ENCODE results near the gene MORF4L2. TPM values are rescaled to one million over a fixed set of nuclear protein-coding genes. Genes with fewer than 3 reads are reported as not detected.

MORF4L2 gene
- total RNA-seq, 4 donors from 2014 or later: 171 to 235 (median 185) TPM

DNA sequence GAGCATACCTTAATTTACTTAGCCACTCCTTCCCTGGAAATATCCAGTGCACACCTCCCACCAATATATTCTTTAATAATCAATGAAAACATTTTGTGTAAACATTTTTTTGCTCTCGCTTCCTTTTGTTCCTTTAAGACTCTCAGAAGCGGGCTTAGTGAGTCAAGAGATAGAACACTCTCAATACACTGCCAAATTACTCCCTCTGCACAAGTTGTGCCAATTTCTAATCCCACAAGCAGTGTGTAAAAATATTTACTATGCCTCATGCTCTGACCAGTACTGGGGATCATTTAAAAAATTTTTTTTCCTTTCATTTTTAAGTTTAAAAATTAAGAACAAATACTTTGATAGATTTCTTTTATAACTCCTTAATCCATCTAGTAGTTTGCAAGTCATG, 5.1 kb downstream of the MORF4L2 start:
- intact Hi-C loops (cut with DNase I; ENCODE audit: low total_unique reads) (loop anchor here (10.0 kb wide), 1 partner anchor 133 kb away; no protein-coding TSS in a partner anchor), in situ Hi-C loops (cut with MboI; ENCODE audit: low pct_ligation_motif_present in 1 of 4, low pct_unique_long_range_greater_than_20kb in 1 of 4, low sequenced_read_pairs in 3 of 4) (loop anchor here in 1 of 4 donors (25.0 kb wide), 1 partner anchor 481 kb away; the partner anchor contains the start of genes FAM199X and SLC25A53)
- TF ChIP-seq, protein P1, sequence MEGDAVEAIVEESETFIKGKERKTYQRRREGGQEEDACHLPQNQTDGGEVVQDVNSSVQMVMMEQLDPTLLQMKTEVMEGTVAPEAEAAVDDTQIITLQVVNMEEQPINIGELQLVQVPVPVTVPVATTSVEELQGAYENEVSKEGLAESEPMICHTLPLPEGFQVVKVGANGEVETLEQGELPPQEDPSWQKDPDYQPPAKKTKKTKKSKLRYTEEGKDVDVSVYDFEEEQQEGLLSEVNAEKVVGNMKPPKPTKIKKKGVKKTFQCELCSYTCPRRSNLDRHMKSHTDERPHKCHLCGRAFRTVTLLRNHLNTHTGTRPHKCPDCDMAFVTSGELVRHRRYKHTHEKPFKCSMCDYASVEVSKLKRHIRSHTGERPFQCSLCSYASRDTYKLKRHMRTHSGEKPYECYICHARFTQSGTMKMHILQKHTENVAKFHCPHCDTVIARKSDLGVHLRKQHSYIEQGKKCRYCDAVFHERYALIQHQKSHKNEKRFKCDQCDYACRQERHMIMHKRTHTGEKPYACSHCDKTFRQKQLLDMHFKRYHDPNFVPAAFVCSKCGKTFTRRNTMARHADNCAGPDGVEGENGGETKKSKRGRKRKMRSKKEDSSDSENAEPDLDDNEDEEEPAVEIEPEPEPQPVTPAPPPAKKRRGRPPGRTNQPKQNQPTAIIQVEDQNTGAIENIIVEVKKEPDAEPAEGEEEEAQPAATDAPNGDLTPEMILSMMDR (IDR thresholded peaks at IDR 0.05): no peak
- TF ChIP-seq POLR2A (IDR thresholded peaks at IDR 0.05) (no peak), POLR2AphosphoS5 (IDR thresholded peaks at IDR 0.05) (no peak), EP300 (IDR thresholded peaks at IDR 0.05; ENCODE audit: low read depth) (no peak)
- Histone ChIP-seq H3K27me3 (no peaks in the 10 kb centered on the region), H3K27ac (no peak overlapping the region), H3K36me3 (no peaks in the 10 kb centered on the region), H3K4me3 (no peak overlapping the region), H3K9me3 (no peaks in the 10 kb centered on the region), H3K4me1 (peaks cover 0 to 10% (median 2%) of the 10 kb centered on the region in 4 donors)
- no peak for DNase-seq
- 76% methylated on average over 2 of the region's 2 CpGs; no CpG with 5 or more reads in 1 of the 2 donors for WGBS, 2 donors (ENCODE audit: low coverage in 1 of 2)

DNA sequence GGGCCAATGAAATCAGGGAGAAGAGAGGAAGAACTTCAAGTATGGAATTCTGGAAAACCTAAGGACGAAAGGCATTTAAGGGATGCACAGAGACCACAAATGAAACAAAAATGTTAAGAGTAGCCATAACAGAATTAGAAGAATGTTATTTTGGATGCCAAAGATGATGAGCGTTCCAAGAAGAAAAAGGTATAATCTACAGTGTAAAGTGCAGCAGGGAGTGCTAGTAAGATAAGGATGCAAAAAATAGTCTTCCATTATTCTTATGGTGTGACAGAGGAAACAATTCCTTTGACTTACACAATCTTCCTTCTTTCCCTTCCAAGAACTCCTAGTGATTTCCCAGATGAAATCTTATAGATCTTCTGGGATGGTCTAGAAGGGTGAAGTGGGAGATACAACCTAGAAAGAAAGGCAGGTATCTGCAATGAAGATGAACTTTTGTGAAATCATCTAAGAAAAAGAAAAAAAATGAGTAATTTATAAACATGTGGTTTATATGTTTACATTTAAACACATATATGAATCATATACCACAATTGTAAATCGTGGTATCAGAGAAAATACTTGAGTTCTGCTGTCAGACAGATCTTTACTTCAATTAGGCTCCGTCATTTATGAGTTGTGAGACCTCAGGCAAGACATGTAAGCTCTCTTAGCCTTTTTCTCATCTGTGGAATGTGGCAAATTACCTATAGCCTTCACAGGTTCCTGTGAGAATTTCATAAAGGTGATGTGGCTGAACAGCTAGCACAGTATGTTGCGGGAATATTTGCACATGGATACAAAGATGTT, 8.1 kb downstream of the MORF4L2 start:
- no peak for DNase-seq
- Histone ChIP-seq H3K27me3 (no peaks in the 10 kb centered on the region), H3K4me3 (no peak overlapping the region), H3K36me3 (no peaks in the 10 kb centered on the region), H3K9me3 (no peaks in the 10 kb centered on the region), H3K4me1 (no peaks in the 10 kb centered on the region), H3K27ac (no peak overlapping the region)
- intact Hi-C loops (cut with DNase I; ENCODE audit: low total_unique reads): no loop called here
- WGBS, 2 donors (ENCODE audit: low coverage in 1 of 2): 56 to 70% methylated on average over 1 to 5 of the region's 5 CpGs
- in situ Hi-C loops (cut with MboI; ENCODE audit: low pct_ligation_motif_present in 1 of 4, low pct_unique_long_range_greater_than_20kb in 1 of 4, low sequenced_read_pairs in 3 of 4): loop anchor here in 1 of 4 donors (25.0 kb wide), 1 partner anchor 484 kb away; the partner anchor contains the start of genes FAM199X and SLC25A53
- no peak for TF ChIP-seq EP300 (IDR thresholded peaks at IDR 0.05; ENCODE audit: low read depth)
- TF ChIP-seq POLR2AphosphoS5 (IDR thresholded peaks at IDR 0.05): no peak
- TF ChIP-seq, protein P1 (IDR thresholded peaks at IDR 0.05): no peak
- no peak for TF ChIP-seq POLR2A (IDR thresholded peaks at IDR 0.05)

DNA sequence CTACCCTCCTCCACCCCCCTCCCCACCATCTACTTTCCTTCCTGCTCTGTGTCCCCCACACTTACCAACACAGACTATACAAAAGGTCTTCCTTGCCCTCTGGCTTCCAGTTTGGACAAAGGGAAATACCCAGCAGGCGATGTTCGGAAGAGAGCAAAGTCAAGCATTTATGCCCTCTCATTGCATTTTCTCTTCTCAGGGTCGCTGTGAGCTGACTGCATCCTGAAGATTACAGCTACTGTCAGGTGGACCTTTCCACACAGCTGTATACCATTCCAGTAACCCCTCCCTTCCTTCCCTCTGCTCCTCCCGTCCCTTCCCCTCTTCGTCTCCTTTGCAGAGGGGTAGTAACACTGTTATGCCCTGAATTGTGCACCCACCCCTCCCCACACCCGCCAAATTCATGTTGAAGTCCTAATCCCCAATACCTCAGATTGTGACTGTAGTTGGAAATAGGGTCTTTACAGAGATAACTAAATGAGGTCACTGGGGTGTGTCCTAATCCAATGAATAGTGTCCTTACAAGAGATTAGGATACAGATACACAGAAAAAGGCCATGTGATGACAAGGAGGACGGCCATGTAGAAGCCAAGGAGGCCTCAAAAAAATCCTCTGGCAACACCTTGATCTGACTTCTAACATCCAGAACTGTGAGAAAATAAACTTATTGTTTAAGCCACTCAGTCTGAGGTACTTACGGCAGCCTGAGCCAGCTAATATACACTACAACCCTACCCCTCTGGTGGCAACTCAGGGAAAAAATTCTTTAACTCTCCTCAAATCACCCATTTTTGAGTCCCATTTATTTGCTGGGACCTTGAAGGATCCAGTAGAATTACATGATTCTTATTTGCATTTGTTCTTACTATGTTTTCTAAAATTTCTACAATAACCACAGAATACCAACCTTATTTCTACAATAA, 11.7 kb downstream of the MORF4L2 start:
- in situ Hi-C loops (cut with MboI; ENCODE audit: low pct_ligation_motif_present in 1 of 4, low pct_unique_long_range_greater_than_20kb in 1 of 4, low sequenced_read_pairs in 3 of 4) (loop anchor here in 1 of 4 donors (25.0 kb wide), 1 partner anchor 488 kb away; the partner anchor contains the start of genes FAM199X and SLC25A53), intact Hi-C loops (cut with DNase I; ENCODE audit: low total_unique reads) (no loop called here)
- no peak for DNase-seq
- no peak for TF ChIP-seq EP300 (IDR thresholded peaks at IDR 0.05; ENCODE audit: low read depth)
- TF ChIP-seq, protein P1 (IDR thresholded peaks at IDR 0.05): no peak
- no peak for TF ChIP-seq POLR2A (IDR thresholded peaks at IDR 0.05)
- TF ChIP-seq POLR2AphosphoS5 (IDR thresholded peaks at IDR 0.05): no peak
- no peaks in the 10 kb centered on the region for H3K9me3 ChIP-seq
- H3K4me1 ChIP-seq: no peaks in the 10 kb centered on the region
- H3K27ac ChIP-seq: no peak overlapping the region
- H3K4me3 ChIP-seq: no peak overlapping the region
- WGBS, 2 donors (ENCODE audit: low coverage in 1 of 2): 65 to 80% methylated on average over 1 to 8 of the region's 8 CpGs
- H3K36me3 ChIP-seq: no peaks in the 10 kb centered on the region
- no peaks in the 10 kb centered on the region for H3K27me3 ChIP-seq

DNA sequence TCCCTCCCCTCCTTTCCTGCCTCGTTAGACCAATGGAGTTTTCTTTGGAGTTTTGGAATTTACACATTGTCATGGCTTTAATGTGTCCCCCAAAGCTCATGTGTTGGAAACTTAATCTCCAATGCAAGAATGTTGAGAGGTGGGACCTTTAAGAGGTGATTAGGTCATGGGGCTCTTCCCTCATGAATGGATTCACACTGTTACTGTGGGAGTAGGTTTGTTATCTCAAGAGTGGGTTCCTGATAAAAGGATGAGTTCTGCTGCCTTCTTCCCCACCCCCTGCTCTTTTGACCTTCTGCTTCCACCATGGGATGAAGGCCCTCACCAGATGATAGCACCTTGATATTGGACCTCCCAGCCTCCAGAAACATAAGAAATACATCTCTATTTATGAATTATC, 16.8 kb downstream of the MORF4L2 start:
- no peaks in the 10 kb centered on the region for H3K9me3 ChIP-seq
- no peaks in the 10 kb centered on the region for H3K36me3 ChIP-seq
- WGBS, 2 donors (ENCODE audit: low coverage in 1 of 2): 56 to 100% methylated on average over 1 of the region's 1 CpG
- H3K27ac ChIP-seq: no peak overlapping the region
- H3K4me3 ChIP-seq: no peak overlapping the region
- DNase-seq: no peak
- H3K27me3 ChIP-seq: no peaks in the 10 kb centered on the region
- intact Hi-C loops (cut with DNase I; ENCODE audit: low total_unique reads) (no loop called here), in situ Hi-C loops (cut with MboI; ENCODE audit: low pct_ligation_motif_present in 1 of 4, low pct_unique_long_range_greater_than_20kb in 1 of 4, low sequenced_read_pairs in 3 of 4) (no loop called here)
- no peaks in the 10 kb centered on the region for H3K4me1 ChIP-seq
- TF ChIP-seq POLR2A (IDR thresholded peaks at IDR 0.05) (no peak), EP300 (IDR thresholded peaks at IDR 0.05; ENCODE audit: low read depth) (no peak), POLR2AphosphoS5 (IDR thresholded peaks at IDR 0.05) (no peak)
- TF ChIP-seq, protein P1 (IDR thresholded peaks at IDR 0.05): no peak

All from transverse colon (tissue), 4 donors.